OCI-LY3 (cell line): ENCODE data around the gene GMPR.

Experiments
- EZH2phosphoT487 ChIP-seq: fragments of 200-600 bp; shearing (Covaris generic); IDR thresholded peaks from 2 replicates; pipeline ENCODE4 v1.6.1; 2018; ENCODE audit warnings: antibody characterized with exemption, mixed run types, low read depth
- TF ChIP-seq, protein P1 (sequence below): fragments of 200-600, 300-600 bp; sonication (generic); IDR thresholded peaks from 2 replicates; pipeline ENCODE4 v1.5.1; 2014; ENCODE audit warnings: antibody characterized with exemption, low read length, low read depth

DNA sequence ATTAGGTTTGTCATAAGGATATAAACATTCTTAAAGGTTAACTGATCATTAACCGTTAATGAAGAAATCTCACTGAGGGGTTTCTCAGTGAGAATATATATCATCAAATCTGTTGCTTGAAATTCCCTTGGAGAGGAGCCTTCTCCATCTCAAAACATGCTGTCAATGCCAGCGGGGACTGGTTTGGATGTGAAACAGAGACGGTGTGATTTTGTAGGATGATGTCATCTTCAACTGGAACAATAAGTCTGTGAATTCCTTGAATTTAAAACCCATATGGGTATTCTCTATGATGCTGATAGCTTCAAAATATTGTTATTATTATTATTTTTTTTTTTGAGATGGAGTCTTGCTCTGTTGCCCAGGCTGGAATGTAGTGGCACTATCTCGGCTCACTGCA, 75.9 kb downstream of the GMPR start:
- TF ChIP-seq, protein P1, sequence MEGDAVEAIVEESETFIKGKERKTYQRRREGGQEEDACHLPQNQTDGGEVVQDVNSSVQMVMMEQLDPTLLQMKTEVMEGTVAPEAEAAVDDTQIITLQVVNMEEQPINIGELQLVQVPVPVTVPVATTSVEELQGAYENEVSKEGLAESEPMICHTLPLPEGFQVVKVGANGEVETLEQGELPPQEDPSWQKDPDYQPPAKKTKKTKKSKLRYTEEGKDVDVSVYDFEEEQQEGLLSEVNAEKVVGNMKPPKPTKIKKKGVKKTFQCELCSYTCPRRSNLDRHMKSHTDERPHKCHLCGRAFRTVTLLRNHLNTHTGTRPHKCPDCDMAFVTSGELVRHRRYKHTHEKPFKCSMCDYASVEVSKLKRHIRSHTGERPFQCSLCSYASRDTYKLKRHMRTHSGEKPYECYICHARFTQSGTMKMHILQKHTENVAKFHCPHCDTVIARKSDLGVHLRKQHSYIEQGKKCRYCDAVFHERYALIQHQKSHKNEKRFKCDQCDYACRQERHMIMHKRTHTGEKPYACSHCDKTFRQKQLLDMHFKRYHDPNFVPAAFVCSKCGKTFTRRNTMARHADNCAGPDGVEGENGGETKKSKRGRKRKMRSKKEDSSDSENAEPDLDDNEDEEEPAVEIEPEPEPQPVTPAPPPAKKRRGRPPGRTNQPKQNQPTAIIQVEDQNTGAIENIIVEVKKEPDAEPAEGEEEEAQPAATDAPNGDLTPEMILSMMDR, result no peak
- TF ChIP-seq EZH2phosphoT487, result no peak
